ENCODE measurements around the gene EVC2.

Gene EVC2

DNA sequence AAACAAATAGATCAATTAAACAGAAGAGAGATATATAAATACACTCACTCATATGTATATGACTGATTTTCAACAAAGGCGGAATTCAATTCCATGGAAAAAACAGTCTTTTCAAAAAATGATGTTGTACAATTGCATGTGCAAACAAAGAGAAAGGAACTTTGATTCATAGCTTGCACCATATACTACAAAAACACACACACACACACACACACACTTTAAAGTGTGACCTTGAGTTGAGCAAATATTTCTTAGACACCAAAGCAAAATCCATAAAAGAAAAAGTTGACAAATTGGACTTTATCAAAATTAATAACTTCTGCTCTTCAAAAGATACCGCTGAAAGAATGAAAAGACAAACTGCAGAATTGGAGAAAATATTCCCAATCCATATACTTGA, 168.8 kb downstream of the EVC2 start:
- no peaks in the 10 kb centered on the region for H3K9me3 Mint-ChIP-seq

DNA sequence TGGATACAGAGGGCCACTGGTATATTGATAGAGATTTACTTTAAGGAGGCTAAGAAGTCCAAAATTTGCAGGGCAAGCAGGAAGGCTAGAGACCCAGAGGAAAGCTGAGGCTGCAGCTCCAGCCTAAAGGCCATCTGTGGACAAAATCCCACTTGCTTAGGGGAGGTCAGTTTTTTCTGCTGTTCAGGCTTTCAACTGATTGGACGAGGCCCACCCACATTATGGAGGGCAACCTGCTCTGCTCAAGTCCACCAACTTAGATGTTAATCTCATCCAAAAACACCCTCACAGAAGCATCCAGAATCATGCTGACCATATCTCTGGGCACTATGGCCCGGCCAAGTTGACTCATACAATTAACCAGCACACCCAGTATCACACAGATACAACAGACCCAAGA, 176.3 kb downstream of the EVC2 start:
- TF ChIP-seq, protein P1, sequence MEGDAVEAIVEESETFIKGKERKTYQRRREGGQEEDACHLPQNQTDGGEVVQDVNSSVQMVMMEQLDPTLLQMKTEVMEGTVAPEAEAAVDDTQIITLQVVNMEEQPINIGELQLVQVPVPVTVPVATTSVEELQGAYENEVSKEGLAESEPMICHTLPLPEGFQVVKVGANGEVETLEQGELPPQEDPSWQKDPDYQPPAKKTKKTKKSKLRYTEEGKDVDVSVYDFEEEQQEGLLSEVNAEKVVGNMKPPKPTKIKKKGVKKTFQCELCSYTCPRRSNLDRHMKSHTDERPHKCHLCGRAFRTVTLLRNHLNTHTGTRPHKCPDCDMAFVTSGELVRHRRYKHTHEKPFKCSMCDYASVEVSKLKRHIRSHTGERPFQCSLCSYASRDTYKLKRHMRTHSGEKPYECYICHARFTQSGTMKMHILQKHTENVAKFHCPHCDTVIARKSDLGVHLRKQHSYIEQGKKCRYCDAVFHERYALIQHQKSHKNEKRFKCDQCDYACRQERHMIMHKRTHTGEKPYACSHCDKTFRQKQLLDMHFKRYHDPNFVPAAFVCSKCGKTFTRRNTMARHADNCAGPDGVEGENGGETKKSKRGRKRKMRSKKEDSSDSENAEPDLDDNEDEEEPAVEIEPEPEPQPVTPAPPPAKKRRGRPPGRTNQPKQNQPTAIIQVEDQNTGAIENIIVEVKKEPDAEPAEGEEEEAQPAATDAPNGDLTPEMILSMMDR (IDR thresholded peaks at IDR 0.05; ENCODE audit: unreplicated experiment in 3 of 3): no peak
- H3K36me3 Mint-ChIP-seq (ENCODE audit: low read depth): peaks cover 15% of the 10 kb centered on the region
- H3K4me1 Mint-ChIP-seq: peaks cover 8% of the 10 kb centered on the region
- H3K4me3 Mint-ChIP-seq: no peak overlapping the region
- H3K27ac Mint-ChIP-seq: no peak overlapping the region
- peaks cover 3% of the 10 kb centered on the region for H3K27me3 Mint-ChIP-seq (ENCODE audit: low read depth)
- H3K9me3 Mint-ChIP-seq: no peaks in the 10 kb centered on the region

More for the DNA sequence above, 168.8 kb downstream of the EVC2 start:
- Mint-ChIP-seq H3K4me3 (no peak overlapping the region), H3K27me3 (ENCODE audit: low read depth) (peaks cover 4% of the 10 kb centered on the region), H3K27ac (no peak overlapping the region), H3K4me1 (no peaks in the 10 kb centered on the region), H3K36me3 (ENCODE audit: low read depth) (peaks cover 3% of the 10 kb centered on the region)
- TF ChIP-seq, protein P1 (IDR thresholded peaks at IDR 0.05; ENCODE audit: unreplicated experiment in 3 of 3): no peak

DNA sequence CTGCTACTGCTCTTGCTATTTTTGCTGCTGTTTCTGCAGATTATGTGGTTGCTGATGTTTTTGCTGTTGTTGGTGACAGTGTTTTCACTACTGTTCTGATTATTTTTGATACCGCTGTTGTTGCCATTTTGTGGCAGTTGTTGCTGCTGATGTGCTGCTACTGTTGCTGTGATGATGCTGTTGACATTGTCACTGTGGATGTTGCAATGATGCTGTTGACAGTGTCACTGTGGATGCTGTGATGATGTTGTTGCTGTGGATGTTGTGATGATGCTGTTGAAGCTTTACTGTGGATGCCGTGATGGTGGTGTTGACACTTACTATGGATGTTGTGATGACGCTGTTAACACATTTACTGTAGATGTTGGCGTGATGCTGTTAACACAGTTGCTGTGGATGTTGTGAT, 180.3 kb downstream of the EVC2 start:
- H3K27me3 Mint-ChIP-seq (ENCODE audit: low read depth): no peaks in the 10 kb centered on the region
- H3K4me3 Mint-ChIP-seq: no peak overlapping the region

DNA sequence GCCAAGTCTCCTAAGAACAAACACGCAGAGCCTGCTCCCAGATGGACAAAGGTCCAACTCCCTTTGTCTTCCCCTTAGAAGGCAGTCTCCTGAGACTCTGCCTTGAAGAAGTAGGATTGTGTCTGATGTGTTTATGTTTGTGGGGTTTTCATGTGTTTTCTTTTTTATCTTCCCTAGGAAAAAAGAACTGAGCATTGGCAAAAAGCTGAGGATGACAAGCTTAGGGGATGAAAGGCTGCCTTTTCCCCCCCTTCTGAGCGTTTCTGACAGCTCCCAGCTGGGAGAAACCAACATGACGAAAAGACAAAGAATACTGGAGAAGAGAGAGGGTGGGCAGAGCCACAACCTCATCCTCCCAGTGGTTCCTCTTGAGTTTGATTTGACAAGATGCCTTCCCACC, 181.1 kb downstream of the EVC2 start:
- Mint-ChIP-seq H3K27ac (peak overlapping the region; percentile 0 to 55 (median 54)), H3K9me3 (no peaks in the 10 kb centered on the region), H3K4me1 (peaks cover 36% of the 10 kb centered on the region), H3K36me3 (ENCODE audit: low read depth) (peaks cover 4% of the 10 kb centered on the region), H3K4me3 (no peak overlapping the region), H3K27me3 (ENCODE audit: low read depth) (no peaks in the 10 kb centered on the region)
- TF ChIP-seq, protein P1 (IDR thresholded peaks at IDR 0.05; ENCODE audit: unreplicated experiment in 3 of 3): no peak

More for the DNA sequence above, 180.3 kb downstream of the EVC2 start:
- no peaks in the 10 kb centered on the region for H3K9me3 Mint-ChIP-seq
- TF ChIP-seq, protein P1 (IDR thresholded peaks at IDR 0.05; ENCODE audit: unreplicated experiment in 3 of 3): no peak
- H3K4me1 Mint-ChIP-seq: peaks cover 36% of the 10 kb centered on the region
- H3K36me3 Mint-ChIP-seq (ENCODE audit: low read depth): peaks cover 4% of the 10 kb centered on the region
- peak overlapping the region in 1 of 3 experiments; percentile 54 for H3K27ac Mint-ChIP-seq

DNA sequence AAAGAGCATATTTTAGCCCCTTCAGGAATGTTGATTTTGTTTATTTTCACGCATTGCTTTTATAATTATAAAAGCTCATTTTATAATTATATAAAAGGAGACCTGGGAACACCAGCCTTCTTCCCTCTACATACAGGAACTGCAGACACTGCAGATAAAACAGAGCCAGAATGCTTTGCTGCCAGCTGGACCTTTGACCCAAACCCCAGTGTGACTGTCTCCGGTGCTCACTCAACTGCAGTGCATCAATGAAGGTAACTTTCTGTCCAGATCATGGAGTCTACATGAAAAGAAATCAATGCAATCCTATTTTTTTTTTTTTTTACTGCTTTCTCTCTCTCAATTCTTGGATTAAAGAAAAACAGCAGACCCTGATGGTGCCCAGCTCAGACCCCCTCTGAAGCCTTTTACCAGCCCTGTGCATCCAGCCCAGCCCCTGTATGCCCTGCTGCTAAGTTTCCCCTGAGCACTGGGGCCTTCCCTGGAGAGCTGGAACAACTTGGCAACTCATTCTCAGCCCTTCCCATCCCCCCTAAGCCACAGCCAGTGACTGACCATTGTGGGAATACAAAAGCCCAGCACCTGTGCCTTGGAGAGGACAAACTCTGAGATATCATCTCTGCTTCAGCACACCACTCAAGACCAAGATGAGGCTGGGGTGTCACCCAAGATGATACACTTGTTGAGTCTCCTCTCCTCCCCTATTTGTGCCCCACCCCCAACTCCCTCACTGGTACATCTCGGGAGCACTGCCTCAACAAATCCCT, 182.1 kb downstream of the EVC2 start:
- TF ChIP-seq, protein P1 (IDR thresholded peaks at IDR 0.05; ENCODE audit: unreplicated experiment in 3 of 3): no peak
- no peaks in the 10 kb centered on the region for H3K9me3 Mint-ChIP-seq
- peaks cover 1% of the 10 kb centered on the region for H3K36me3 Mint-ChIP-seq (ENCODE audit: low read depth)
- peak overlapping the region; percentile 17 to 55 (median 54) for H3K27ac Mint-ChIP-seq
- no peaks in the 10 kb centered on the region for H3K27me3 Mint-ChIP-seq (ENCODE audit: low read depth)
- peaks cover 36% of the 10 kb centered on the region for H3K4me1 Mint-ChIP-seq
- no peak overlapping the region for H3K4me3 Mint-ChIP-seq

Data from nephron (organoid).